Measurements from ENCODE around the gene ATP10A. TPM values are rescaled to one million over a fixed set of nuclear protein-coding genes. Genes with fewer than 3 reads are reported as not detected.

The ATP10A gene
- total RNA-seq, 3 donors from 2014 or later, result 2.4 to 4.5 (median 2.7) TPM

DNA sequence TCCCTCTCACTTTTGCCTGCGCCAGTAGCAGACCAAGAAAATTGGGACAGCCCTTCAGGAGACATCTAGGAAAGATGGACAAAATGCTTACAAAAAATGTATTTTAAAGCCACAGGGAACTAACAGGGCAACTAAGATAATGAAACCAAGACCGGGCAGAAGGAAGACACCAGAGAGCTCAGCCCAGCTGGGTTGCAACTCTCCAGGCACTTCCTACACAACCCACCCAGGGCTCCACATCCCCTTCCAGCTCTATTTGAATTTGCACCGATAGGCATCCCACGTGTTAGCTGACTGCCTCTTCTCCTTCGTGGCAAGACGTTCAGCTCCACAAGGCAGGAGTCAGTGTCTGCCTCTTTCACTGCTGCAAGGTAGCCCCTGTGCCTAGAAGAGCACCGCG lies 6.6 kb upstream of the ATP10A start:
- no peak for ATAC-seq
- H3K36me3 ChIP-seq (ENCODE audit: low read depth), result no peaks in the 10 kb centered on the region
- H3K4me1 ChIP-seq (ENCODE audit: low read depth), result no peaks in the 10 kb centered on the region
- no peak overlapping the region for H3K4me3 ChIP-seq
- TF ChIP-seq, protein P1, sequence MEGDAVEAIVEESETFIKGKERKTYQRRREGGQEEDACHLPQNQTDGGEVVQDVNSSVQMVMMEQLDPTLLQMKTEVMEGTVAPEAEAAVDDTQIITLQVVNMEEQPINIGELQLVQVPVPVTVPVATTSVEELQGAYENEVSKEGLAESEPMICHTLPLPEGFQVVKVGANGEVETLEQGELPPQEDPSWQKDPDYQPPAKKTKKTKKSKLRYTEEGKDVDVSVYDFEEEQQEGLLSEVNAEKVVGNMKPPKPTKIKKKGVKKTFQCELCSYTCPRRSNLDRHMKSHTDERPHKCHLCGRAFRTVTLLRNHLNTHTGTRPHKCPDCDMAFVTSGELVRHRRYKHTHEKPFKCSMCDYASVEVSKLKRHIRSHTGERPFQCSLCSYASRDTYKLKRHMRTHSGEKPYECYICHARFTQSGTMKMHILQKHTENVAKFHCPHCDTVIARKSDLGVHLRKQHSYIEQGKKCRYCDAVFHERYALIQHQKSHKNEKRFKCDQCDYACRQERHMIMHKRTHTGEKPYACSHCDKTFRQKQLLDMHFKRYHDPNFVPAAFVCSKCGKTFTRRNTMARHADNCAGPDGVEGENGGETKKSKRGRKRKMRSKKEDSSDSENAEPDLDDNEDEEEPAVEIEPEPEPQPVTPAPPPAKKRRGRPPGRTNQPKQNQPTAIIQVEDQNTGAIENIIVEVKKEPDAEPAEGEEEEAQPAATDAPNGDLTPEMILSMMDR (IDR thresholded peaks at IDR 0.05), result no peak
- no peak for DNase-seq
- intact Hi-C loops (cut with DNase I, micrococcal nuclease), result no loop called here
- H3K9me3 ChIP-seq, result peaks cover 11% of the 10 kb centered on the region

DNA sequence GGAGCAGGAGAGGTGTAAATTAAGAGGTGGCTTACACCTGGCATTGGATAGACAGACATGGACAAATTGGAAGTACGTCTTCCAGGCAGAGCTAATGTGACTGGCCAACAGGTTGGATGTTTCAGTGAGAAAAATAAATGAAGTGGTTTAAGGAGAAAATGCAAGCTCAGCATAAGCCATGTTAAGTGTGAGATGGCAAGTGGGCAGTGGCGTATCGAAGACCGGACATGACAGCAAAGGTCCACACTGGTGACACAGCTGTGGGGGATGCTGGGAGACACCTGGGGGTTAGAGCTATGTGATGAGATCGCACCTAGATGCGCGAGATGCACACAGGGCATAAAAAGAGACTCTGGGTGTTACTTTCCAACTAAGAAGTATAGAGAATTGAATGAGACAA lies 3.7 kb upstream of the ATP10A start:
- H3K4me3 ChIP-seq, result no peak overlapping the region
- TF ChIP-seq, protein P1 (IDR thresholded peaks at IDR 0.05), result no peak
- H3K9me3 ChIP-seq, result peaks cover 11% of the 10 kb centered on the region
- DNase-seq, result no peak
- intact Hi-C loops (cut with DNase I, micrococcal nuclease), result no loop called here
- H3K36me3 ChIP-seq (ENCODE audit: low read depth), result no peaks in the 10 kb centered on the region
- ATAC-seq, result no peak
- no peaks in the 10 kb centered on the region for H3K4me1 ChIP-seq (ENCODE audit: low read depth)

DNA sequence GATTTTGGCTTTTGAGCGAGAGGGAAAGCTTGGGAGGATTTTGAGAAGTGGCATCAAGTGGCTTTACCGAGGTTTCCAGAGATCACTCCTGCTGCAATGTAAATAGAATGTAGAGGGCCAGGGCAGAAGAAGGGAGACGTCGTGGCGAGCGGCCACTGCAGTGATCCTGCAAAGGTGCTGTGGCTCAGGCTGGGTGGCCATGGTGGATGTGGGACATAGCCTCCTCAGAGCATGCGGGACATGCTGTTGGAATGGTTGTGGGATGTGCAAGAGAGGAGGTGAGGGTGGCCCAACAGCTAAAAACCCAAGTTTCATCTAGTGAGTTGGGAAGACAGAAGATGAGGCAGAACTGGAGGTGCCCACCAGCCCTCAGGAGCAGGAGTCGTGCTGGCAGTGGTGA lies 3.1 kb upstream of the ATP10A start:
- Histone ChIP-seq H3K4me3 (no peak overlapping the region), H3K36me3 (ENCODE audit: low read depth) (no peaks in the 10 kb centered on the region), H3K9me3 (peaks cover 11% of the 10 kb centered on the region), H3K4me1 (ENCODE audit: low read depth) (no peaks in the 10 kb centered on the region)
- intact Hi-C loops (cut with DNase I, micrococcal nuclease), result no loop called here
- no peak for DNase-seq
- ATAC-seq, result no peak
- TF ChIP-seq, protein P1 (IDR thresholded peaks at IDR 0.05), result no peak

DNA sequence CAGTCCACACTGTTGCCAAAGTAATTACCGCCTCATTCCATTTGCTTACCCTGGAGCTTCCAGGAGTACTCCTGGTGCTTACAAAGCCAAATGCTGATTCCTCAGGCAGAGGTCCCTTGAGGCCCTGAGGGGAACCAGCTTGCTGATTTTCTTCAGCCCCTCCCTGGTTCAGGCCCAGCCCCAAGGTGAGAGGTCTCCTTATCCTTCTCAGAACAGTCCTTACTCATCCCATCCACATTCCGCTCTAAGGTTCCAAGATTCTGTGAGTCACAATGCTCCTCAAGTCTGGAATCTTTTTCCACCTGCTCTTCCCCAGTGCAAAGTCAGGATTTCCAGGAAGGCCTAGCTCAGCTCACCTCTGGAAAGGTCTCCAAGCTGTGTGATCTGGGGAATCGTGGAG lies 1.8 kb upstream of the ATP10A start:
- intact Hi-C loops (cut with DNase I, micrococcal nuclease), result no loop called here
- TF ChIP-seq, protein P1 (IDR thresholded peaks at IDR 0.05), result no peak
- Histone ChIP-seq H3K4me3 (no peak overlapping the region), H3K9me3 (peaks cover 9% of the 10 kb centered on the region), H3K4me1 (ENCODE audit: low read depth) (no peaks in the 10 kb centered on the region), H3K36me3 (ENCODE audit: low read depth) (no peaks in the 10 kb centered on the region)
- DNase-seq (no peak), ATAC-seq (no peak)

DNA sequence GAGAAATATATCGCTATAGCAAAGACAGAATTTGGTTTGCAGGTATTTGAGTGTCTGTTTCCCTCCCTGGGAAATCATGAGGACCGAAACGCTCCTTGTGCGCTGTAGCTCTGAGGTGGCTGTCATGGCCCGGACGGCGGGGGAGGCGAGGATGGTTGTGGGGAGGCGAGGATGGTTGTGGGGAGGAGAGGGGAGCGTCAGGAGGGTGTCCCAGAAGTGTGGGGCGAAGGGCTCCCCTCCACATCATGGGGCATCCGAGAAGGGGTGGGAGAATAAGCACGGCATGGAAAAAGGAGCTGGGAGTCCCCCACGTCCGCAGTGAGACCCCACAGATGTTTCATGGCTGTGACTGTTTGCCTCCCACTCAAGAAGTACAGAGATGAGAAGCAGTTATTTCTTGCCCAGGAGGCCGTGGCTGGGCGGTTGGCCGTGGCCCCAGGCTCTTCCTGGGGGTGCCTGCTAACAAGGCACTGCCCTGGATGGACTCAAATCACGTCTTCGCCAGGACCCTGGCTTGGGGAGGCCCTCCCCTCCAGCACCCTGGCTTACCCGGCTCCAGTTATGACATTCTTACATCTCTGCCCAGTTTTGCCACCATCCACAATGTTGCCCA lies 947 bp upstream of the ATP10A start:
- TF ChIP-seq, protein P1 (IDR thresholded peaks at IDR 0.05), result no peak
- Histone ChIP-seq H3K9me3 (peaks cover 6% of the 10 kb centered on the region), H3K4me3 (no peak overlapping the region), H3K4me1 (ENCODE audit: low read depth) (no peaks in the 10 kb centered on the region), H3K36me3 (ENCODE audit: low read depth) (no peaks in the 10 kb centered on the region)
- ATAC-seq, result no peak
- intact Hi-C loops (cut with DNase I, micrococcal nuclease), result no loop called here
- no peak for DNase-seq
